ENCODE measurements around the gene PIEZO2.

GRCh38 chr18:10965119-10965518 lies 184.2 kb downstream of the PIEZO2 start:
- TF ChIP-seq CTCF (conservative IDR thresholded peaks at IDR 0.05; ENCODE audit: low read depth, low read length), result no peak
- TF ChIP-seq EZH2 (IDR thresholded peaks at IDR 0.05; ENCODE audit: borderline replicate concordance, low read depth, low read length, poor library complexity, severe bottlenecking), result no peak
